ENCODE measurements around the gene SOS1.
"Not testable (repeated sequence)": the region's sequence is repeated elsewhere in the genome, so short reads cannot be mapped to it uniquely, and the experiment has no call there.

SOS1 gene

DNA sequence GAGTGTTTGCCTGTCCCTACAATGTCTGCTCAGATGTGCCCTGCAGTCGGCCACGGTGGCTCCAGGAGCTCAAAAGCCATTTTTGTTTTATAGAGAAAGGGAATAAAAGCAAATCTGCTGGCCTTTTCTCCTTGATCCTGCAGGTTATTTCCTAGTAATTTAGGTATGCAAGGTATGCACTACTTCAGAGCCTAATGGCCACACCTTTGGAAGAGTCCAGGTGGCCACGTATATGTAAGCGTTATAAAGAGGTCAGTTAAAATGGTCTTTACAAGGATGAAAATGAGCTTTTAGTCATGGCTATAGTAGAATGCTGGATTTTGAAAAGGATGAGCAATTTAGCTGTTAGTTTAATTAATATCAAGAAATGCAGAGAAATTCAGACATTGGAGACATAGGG is 149.5 kb downstream of the SOS1 start:
- DNase-seq (ENCODE audit: low read depth in 2 of 2): no peak

DNA sequence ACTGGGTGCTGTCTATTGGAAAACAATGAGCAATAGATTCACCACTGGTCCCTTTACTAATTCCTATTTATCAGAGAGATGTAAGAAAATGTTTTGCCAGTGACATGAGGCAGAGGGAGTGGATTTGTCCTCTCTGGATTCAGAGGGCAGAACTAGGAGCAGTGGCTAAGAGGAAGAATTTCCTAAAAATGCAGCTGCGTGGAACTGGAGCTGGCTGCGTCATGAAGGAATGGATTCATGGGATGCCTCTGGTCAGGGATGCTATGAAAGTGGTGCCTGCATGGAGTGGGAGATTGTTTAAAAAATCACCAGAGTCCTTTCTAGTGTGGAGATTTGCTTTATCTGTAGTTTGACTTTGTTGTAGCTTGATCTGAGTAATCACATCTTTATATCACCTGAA is 152.8 kb downstream of the SOS1 start:
- no peak for DNase-seq (ENCODE audit: low read depth in 2 of 2)

DNA sequence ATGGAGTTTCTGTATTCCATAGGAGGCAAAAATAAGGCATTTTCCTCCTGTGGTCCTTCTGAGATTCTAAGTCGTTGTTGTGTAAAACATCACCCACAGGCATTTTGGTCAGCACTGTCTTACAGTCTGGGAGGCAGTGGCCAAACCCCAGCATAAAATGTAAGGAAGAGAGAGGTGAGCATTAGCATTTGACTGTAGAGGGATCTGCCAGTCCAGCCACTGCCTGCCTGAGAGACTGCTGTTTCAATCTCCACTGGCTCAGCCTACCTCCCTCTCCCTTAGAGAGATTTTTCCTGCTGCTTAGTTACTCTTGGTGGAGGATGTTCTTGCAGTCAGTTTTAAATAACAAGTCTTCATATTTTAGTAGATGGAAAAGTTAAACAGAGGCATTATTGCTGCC is 154.2 kb downstream of the SOS1 start:
- no peak for DNase-seq (ENCODE audit: low read depth in 2 of 2)

DNA sequence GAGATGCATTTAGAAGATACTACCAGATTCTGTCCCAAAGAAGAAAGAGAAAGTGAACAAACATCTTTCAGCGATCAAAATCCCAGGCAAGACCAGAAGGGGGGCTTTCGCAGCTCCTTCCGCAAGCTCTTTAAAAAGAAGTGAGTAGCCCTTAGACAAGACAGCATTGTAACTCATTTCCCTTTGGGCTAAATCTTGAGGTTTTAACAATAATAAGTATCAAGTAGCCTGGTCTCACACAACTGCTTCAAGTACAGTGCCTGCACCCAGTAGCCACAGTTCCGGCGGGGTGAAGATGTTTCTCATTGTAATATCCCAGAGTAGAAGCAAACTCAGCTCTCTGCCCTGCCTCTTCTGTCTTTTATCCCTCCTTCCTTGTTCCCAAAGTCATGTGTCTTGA is 154.8 kb downstream of the SOS1 start:
- no peak for DNase-seq (ENCODE audit: low read depth in 2 of 2)

DNA sequence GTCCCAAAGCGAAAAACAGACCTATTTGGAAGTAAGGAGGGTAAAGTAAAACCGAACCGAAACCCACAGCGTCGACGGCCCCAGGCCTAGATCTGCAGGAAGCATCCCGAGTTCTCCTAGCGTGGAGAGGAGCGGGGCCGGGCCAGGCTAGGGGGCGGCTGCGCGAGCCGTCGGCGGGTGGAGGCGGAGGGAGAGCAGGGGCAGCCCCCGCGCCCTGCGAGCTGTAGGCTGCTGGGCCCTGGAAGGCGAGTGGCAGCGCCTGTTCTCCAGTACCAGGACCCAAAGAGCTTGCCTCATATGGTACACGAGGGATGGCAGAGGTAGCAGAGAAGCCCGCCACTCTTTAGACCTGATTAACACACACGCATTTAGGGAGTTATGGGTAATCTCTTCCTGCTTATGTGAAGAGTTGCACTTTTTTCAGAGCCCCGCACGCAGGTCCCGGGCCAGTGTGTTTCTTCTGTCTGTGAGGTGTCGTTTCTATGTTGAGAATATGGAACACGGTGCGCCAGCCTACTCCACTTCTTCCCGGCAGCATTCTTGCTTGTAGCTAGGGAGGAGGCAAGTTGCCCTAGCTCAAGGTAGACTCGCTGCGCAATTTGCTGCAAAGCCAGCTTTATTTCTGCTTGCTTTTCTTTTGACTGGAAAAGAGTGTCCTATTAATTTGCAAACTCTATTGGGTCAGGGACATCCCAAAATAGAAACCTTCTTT is 160.1 kb downstream of the SOS1 start:
- DNase-seq (ENCODE audit: low read depth in 2 of 2): no peak

DNA sequence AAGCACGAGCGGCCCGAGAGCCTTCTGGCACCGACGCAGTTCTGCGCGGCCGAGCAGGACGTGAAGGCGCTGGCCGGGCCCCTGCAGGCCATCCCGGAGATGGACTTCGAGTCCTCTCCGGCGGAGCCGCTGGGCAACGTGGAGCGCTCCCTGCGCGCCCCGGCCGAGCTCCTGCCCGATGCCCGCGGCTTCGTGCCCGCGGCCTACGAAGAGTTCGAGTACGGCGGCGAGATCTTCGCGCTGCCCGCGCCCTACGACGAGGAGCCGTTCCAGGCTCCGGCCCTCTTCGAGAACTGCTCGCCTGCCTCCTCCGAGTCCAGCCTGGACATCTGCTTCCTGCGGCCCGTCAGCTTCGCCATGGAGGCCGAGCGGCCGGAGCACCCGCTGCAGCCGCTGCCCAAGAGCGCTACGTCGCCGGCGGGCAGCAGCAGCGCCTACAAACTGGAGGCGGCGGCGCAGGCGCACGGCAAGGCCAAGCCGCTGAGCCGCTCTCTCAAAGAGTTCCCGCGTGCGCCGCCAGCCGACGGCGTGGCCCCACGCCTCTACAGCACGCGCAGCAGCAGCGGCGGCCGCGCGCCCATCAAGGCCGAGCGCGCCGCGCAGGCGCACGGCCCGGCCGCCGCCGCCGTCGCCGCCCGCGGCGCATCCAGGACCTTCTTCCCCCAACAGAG is 160.8 kb downstream of the SOS1 start:
- peak; percentile 29 to 54 for DNase-seq (ENCODE audit: low read depth in 2 of 2)

DNA sequence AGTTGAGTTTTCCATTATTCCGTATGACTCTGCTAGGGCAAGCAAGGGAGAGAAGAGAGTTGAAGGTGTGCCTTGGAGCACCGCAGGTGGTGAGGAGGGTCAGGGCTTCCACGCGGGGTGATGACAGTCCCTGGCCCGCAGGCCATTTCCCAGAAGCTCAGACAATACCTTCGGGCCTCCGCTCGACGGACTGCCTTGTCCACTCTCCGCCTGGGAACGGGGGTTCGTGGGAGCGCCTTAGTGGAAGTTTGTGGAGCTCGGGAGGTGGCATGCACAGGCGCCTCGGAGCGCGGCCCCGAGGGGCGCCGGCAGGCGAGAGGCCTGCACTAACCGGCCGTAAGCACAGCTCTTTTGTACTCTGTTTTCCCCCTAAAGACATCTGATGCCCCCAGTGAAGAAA is 161.4 kb downstream of the SOS1 start:
- DNase-seq (ENCODE audit: low read depth in 2 of 2): no peak

DNA sequence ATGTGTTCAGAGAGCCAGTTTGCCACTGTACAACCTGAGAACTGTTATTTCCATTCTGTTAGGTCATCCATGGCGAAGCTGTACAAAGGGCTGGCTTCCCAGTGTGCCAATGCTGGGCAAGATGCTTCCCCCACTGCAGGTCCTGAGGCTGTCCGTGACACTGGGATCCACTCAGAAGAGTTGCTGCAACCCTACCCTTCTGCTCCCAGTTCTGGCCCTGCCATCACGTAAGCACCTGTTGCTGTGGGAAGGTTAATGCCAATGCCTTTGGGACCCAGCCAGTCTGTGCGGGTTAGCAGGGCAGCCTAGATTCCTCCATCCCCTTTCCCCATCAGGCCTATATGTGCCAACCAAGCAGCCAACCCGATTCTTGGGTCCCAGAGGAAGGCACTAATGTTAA is 162.9 kb downstream of the SOS1 start:
- DNase-seq (ENCODE audit: low read depth in 2 of 2): no peak

DNA sequence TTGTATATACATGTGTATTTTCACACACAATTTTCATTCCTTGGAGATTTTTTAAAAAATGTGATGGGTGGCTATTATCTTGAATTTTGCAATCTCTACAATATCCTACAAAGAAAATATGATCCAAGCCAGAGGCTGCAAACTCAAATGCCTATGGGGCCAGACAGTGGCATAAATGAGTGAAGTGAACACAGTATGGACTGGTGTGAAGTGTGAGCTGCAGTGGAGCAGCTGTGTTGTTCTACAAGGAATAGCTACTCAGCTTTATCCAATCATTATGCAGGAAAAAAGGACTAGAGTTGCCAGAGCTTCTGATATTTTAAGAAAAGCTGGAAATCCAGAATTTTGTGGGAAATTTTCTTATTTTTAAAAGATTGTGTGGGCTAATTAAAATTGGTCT is 169.1 kb downstream of the SOS1 start:
- DNase-seq (ENCODE audit: low read depth in 2 of 2): no peak

DNA sequence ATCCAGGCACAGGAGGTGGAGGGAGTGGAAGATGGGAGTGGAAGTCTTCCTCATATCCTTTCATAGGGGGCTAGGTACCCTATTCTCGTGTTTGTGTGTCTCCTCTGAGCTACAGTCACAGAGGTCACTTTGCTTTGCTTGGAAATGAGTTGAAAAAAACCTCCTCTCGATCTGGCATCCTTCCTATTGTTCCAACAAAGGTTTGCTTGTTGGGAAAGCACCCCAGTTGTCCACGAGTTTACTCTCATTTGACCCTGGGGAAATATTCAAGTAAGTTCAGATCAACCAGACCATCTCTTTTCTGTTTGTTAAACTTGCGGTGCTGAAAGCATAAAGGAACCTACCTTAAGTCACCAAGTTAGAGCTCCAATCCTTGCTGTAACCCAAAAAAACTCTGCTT is 171.9 kb downstream of the SOS1 start:
- no peak for DNase-seq (ENCODE audit: low read depth in 2 of 2)

DNA sequence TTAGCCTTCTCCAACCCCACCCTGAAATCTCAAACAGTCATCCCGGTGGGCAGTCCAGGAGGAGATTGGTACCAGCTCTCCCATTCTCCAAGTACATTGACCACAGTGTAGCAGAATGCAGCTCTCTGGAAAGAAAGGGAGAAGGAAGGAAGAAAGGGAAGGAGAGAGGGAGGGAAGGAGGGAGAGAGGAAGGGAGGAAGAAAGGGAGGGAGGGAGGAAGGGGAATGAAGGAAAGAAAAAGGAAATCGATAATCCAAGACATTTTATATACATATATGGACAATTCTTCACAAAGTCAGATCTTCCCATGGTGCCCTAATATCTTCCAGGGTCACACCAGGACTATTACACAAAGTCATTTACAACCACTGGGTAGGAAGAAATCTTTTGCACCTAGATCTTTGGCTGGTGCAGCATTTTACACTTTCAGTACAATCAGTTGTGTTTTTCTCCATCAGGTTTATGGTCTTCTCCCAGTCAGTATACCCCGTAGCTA is 172.4 kb downstream of the SOS1 start:
- no peak for DNase-seq (ENCODE audit: low read depth in 2 of 2)

DNA sequence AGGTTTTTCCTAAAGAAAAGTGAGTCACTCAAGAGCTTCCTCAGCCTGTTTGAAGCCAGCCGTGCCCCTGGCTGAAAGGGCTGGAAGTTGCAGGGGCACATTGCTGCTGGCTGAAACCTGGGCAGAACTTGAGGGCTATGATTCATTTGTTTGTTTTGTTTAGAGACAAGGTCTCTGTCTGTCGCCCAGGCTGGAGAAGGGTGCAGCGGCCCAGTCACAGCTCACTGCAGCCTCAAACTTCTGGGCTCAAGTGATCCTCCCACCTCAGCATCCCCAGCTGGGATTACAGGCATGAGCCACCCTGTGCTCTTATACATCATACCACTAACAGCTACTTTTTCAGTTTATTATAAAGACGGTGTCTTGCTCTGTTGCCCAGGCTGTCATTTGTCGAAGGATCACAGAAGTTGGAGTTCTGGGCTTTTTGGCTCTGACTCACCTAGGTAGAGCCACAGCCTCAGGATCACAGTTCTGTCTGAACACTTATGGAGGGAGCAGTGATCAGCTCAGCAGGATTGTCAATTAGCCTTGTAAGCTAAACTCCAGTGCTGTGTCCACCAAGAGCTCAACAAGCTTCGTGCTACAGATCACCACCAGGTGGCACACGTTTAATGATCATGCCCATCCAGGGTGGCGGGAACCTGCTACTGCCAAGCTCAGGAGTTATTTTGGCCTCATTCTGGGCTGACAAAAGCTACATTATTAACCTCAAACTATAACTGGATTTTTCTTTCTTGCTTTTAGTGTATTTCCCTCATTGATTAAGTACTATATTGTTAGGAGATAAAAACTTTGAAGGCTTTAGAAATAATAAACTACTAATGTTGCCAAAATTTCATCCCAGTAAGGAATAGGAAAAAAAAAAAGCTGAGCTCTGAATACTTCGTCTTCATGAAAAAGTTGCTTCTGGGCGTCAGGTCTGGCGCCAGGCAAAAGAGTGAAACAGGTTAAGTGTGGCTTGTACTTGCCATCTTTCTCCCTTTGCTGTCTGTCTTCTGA is 173.3 kb downstream of the SOS1 start:
- DNase-seq (ENCODE audit: low read depth in 2 of 2): peak; percentile 17 to 21

DNA sequence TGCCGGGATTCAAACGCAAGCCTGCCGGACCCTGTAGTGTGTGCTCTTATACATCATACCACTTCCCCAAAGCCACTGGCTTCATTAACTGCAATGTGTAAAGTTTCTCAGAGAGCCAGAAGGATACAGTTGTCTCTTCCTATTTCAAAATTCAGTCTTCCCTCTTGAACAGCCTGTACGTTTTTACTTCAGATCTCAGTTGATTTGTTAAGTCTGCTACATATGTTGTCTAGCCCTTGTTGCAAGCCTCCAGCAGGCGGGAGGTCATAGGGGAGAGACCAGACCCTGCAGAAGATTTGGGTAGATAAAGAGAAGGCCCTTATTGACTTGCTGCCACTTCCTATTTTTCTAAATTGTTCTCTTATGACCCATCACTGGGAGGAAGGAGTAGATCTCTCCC is 174.9 kb downstream of the SOS1 start:
- no peak for DNase-seq (ENCODE audit: low read depth in 2 of 2)

DNA sequence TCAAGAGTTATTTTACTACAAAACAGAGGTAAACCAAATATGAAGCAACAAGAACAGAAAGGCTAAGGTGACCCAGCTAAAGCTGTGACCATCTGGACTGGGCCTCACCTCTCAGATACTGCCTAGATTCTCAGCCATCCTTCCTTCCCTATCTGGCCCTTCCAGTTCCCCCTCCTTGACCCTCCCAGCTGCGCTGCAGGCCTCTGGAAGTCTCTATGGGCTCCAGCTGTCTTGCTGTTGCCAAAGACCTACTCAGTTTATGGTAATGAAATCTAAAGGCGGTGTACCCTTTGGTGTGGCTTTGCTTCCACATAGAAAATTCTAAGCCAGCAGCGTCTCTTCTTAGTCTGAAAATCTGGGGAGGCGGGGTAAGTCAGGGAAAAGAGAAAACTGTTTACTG is 175.5 kb downstream of the SOS1 start:
- DNase-seq (ENCODE audit: low read depth in 2 of 2): no peak

DNA sequence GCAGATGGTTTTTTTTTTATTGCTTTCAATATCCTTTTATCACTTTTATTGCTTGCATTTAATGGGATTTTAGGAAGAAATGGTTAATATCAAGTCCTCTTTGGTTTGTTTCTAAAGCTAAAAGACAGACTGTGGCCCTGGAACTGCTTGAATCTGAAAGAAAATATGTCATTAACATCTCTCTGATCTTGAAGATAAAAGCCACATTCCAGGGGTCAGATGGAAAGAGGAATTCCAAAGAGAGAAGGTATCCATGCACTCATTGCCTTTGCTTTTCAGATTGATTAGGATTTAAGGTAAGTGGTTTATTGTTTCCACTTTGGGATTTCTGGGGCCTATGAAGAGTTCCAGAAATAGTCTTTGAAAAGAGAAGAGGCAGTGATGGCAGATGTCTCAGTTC is 177.1 kb downstream of the SOS1 start:
- no peak for DNase-seq (ENCODE audit: low read depth in 2 of 2)

DNA sequence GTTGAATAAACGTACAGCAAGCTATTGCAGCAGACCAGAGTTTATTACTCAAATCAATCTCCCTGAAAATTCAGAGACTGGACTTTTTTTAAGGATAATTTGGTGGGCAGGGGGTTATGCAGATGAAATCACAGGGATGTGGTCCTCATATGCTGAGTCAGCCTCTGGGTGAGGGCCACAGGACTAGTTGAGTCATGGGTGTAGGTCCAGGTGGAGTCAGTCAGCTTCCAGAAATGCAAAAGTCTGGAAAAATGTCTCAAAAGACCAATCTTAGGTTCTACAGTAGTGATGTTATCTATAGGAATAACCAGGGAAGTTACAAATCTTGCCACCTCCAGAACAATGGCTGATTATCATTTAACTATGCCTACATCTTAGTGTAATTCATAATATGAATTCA is 180.1 kb downstream of the SOS1 start:
- no peak for DNase-seq (ENCODE audit: low read depth in 2 of 2)

DNA sequence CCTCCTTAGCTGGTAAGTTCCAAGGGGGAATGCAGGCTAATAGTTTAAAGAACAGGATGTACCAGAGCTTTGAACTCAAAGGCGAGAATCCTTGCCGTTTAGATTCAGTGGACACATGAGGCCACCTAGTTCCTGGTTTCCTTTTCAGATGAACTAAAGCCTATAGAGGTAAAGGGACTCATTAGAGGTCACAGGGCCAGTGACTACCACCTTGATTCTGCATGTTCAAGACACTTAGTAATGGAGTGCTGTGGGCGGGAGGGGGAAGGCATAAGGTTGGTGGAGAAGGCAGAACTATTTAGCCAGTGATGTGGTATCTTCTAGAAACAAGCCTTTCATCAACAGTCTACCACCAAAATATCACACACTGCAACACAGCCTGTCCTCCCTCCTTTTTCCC is 183.3 kb downstream of the SOS1 start:
- no peak for DNase-seq (ENCODE audit: low read depth in 2 of 2)

DNA sequence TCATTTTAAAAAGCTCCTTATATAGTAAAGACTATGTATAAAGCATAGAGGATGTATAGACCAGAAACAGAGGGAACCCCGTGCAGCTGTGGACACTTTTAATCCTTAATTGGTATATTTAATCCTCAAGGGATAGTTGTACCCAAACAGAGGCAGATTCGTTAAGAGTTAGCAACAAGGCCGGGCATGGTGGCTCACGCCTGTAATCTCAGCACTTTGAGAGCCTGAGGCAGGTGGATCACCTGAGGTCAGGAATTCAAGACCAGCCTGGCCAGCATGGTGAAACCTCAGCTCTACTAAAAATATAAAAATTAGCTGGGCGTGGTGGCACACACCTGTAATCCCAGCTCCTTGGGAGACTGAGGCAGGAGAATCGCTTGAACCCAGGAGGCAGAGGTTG is 184.3 kb downstream of the SOS1 start:
- DNase-seq (ENCODE audit: low read depth in 2 of 2): not testable (repeated sequence)

DNA sequence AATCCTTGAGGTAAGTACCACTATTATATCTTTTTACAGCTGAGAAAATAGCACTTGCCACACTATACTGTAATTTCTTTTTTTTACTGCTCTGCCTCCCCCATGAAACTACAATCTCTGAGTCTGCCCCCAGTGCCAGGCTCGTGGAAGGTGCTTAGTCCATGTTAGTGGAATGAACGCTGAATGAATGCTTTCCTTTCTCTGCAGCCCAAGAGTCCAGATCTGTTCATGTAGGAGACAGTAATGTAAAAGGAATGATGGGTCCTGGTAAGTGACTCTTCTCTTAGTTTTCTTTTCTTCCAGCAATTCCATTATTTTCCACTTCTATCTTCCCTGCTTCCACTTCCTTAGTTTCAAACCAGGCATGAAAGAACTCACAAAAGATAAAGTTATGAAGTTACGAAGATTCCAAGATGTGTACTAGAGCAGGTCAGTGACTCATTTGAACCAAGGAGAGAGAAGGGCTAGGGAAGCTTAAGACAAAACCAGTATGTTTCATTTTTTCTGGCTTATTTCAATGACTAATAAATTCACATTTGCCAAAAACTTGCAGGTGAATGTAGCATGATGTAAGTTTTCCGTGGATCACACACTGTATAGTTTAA is 185.2 kb downstream of the SOS1 start:
- no peak for DNase-seq (ENCODE audit: low read depth in 2 of 2)

DNA sequence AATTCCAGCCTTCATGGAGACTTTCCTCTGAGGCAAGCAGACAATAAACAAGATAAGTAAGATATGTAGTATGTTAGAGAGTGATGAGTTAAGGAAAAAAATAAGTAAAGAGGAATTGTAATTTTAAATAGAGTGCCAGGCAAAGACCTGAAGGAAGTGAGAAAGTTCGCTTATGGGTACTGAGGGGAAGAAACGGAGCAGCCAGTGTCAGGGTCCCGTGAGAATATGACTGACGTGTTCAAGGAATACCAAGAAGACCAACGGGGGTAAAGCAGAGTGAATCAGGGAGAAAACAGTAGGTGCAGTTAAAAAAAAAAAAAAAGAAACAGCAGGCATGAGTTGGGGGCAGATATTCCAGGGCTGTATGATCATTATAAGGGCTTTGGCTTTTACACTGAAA is 186.1 kb downstream of the SOS1 start:
- DNase-seq (ENCODE audit: low read depth in 2 of 2): no peak

DNA sequence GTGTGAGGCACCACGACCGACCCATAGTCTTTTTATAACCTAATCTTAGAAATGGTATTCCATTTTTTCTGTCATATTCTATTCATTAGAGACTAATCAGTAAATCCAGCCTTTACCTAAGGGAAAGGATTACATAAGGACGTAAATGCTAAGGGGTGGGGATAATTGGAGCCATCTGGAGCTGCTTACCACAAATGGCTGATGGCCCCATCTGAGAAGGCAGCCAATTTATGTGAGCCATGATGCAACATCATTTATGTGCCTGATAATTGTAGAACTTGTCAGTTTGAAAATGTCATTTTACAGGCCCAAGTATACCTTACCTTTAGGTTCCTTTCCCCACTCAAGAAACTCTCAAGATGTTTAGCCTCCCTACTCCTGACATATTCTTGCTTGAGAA is 187.2 kb downstream of the SOS1 start:
- no peak for DNase-seq (ENCODE audit: low read depth in 2 of 2)

DNA sequence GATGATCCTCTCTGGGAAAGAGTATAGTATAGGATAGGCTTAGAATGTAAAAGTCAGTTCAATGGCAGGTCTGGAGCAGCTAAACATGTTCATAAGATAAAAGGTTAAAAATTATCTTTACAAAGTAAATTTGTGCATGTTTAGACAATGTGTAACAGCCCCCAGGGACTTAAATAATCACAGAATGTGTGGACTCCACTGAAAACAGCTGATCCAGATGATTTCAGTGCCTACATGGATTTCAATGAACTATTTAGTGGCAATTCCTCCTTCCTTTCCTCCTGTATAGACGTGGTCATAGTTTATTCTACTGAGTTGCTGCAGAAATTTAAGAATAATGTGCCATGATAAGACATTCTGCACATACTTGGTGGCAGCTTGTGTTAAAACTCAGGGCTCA is 188.3 kb downstream of the SOS1 start:
- DNase-seq (ENCODE audit: low read depth in 2 of 2): no peak
